HEK293 (cell line): ENCODE results near the gene SNAPC4.

Experiments
- CTCF ChIA-PET: fragments of 350-600 bp; formaldehyde crosslinking; extraction: SDS; loops from one replicate; lab custom pipeline; 2021; ENCODE audit warnings: antibody characterized with exemption; lab: Yijun Ruan, JAX
- POLR2A ChIA-PET: fragments of 300-600 bp; formaldehyde crosslinking; extraction: SDS; loops from one replicate; lab custom pipeline; 2020; ENCODE audit warnings: antibody characterized with exemption, inconsistent platforms; lab: Yijun Ruan, JAX
- H3K27ac ChIP-seq: fragments of 200-500 bp; sonication (Bioruptor generic); 2 replicates; pipeline ENCODE4 v1.5.1; 2014; ENCODE audit warnings: low read depth, low read length, control low read depth, inconsistent platforms; ENCODE audit errors: extremely low read depth
- H3K36me3 ChIP-seq, 2 experiments: fragments of 200-500 bp in 1 of 2; sonication (Bioruptor generic) in 1 of 2; 1 replicate in 1 of 2; 2 replicates in 1 of 2; pipeline ENCODE4 v1.5.1; 2014 to 2017; ENCODE audit warnings: inconsistent platforms in 2 of 2, low read length in 2 of 2; ENCODE audit not compliant: control insufficient read depth in 2 of 2, insufficient read depth in 1 of 2
- H3K4me1 ChIP-seq: fragments of 200-500 bp; sonication (Bioruptor generic); 2 replicates; pipeline ENCODE4 v1.5.1; 2014; ENCODE audit warnings: mild to moderate bottlenecking, low read length, inconsistent platforms; ENCODE audit not compliant: control insufficient read depth, insufficient read depth
- H3K4me3 ChIP-seq: 2 replicates; pipeline ENCODE4 v1.5.1; 2011; ENCODE audit warnings: low read depth, mild to moderate bottlenecking, control low read depth, low read length, moderate library complexity
- H3K9me3 ChIP-seq: fragments of 200-500 bp; sonication (Bioruptor generic); 2 replicates; pipeline ENCODE4 v1.5.1; 2014; ENCODE audit warnings: low read depth, low read length, inconsistent platforms; ENCODE audit not compliant: control insufficient read depth, insufficient read depth
- GLI2 ChIP-seq: fragments of 450-650 bp; formaldehyde crosslinking; IDR thresholded peaks from 2 replicates; pipeline ENCODE4; 2017; ENCODE audit warnings: missing biosample characterization, missing genetic modification characterization, low read depth, borderline replicate concordance
- GLI4 ChIP-seq: fragments of 450-650 bp; formaldehyde crosslinking; IDR thresholded peaks from 2 replicates; pipeline ENCODE4 v1.5.1; 2016; ENCODE audit warnings: missing biosample characterization, missing genetic modification characterization
- HOXA7 ChIP-seq: sonication (generic); formaldehyde crosslinking; IDR thresholded peaks from 2 replicates; pipeline ENCODE4 v1.8.1; 2022; ENCODE audit warnings: missing genetic modification reagents, borderline replicate concordance
- KLF1 ChIP-seq: fragments of 450-650 bp; formaldehyde crosslinking; IDR thresholded peaks from 2 replicates; pipeline ENCODE4 v1.5.1; 2016; ENCODE audit warnings: missing biosample characterization, missing genetic modification characterization
- SCRT1 ChIP-seq: fragments of 450-650 bp; formaldehyde crosslinking; IDR thresholded peaks from 2 replicates; pipeline ENCODE4 v1.5.1; 2016; ENCODE audit warnings: missing biosample characterization, missing genetic modification characterization, borderline replicate concordance
- ZBTB20 ChIP-seq: fragments of 450-650 bp; formaldehyde crosslinking; IDR thresholded peaks from 2 replicates; pipeline ENCODE4 v1.5.1; 2016; ENCODE audit warnings: missing biosample characterization, missing genetic modification characterization
- ZBTB7A ChIP-seq: fragments of 450-650 bp; formaldehyde crosslinking; IDR thresholded peaks from 2 replicates; pipeline ENCODE4 v1.5.1; 2016; ENCODE audit warnings: low read depth, missing biosample characterization, missing genetic modification characterization
- ZFP3 ChIP-seq: fragments of 450-650 bp; formaldehyde crosslinking; IDR thresholded peaks from 2 replicates; pipeline ENCODE4 v1.5.1; 2016; ENCODE audit warnings: low read depth, missing biosample characterization, missing genetic modification characterization
- ZFP41 ChIP-seq: fragments of 450-650 bp; formaldehyde crosslinking; IDR thresholded peaks from 2 replicates; pipeline ENCODE4 v1.5.1; 2016; ENCODE audit warnings: missing biosample characterization, missing genetic modification characterization, borderline replicate concordance
- ZIC2 ChIP-seq: fragments of 450-650 bp; formaldehyde crosslinking; IDR thresholded peaks from 2 replicates; pipeline ENCODE4 v1.5.1; 2016; ENCODE audit warnings: missing biosample characterization, missing genetic modification characterization
- ZNF133 ChIP-seq: fragments of 450-650 bp; formaldehyde crosslinking; IDR thresholded peaks from 2 replicates; pipeline ENCODE4 v1.5.1; 2016; ENCODE audit warnings: missing biosample characterization, missing genetic modification characterization
- ZNF169 ChIP-seq: fragments of 450-650 bp; formaldehyde crosslinking; IDR thresholded peaks from 2 replicates; pipeline ENCODE4 v1.5.1; 2016; ENCODE audit warnings: missing biosample characterization, missing genetic modification characterization
- ZNF248 ChIP-seq: fragments of 450-650 bp; formaldehyde crosslinking; IDR thresholded peaks from 2 replicates; pipeline ENCODE4 v1.5.1; 2017; ENCODE audit warnings: missing biosample characterization, missing genetic modification characterization
- ZNF37A ChIP-seq: fragments of 450-650 bp; IDR thresholded peaks from 2 replicates; pipeline ENCODE4 v1.5.1; 2018; ENCODE audit warnings: missing biosample characterization, missing genetic modification characterization
- ZNF394 ChIP-seq: fragments of 450-650 bp; formaldehyde crosslinking; IDR thresholded peaks from 2 replicates; pipeline ENCODE4 v1.5.1; 2016; ENCODE audit warnings: missing biosample characterization, missing genetic modification characterization, mild to moderate bottlenecking, moderate library complexity, borderline replicate concordance
- ZNF596 ChIP-seq: fragments of 450-650 bp; IDR thresholded peaks from 2 replicates; pipeline ENCODE4 v1.5.0; 2018; ENCODE audit warnings: missing biosample characterization, mild to moderate bottlenecking, missing genetic modification characterization, moderate library complexity
- ZNF600 ChIP-seq: fragments of 450-650 bp; formaldehyde crosslinking; IDR thresholded peaks from 2 replicates; pipeline ENCODE4 v1.5.1; 2016; ENCODE audit warnings: missing biosample characterization, missing genetic modification characterization
- ZNF621 ChIP-seq: fragments of 450-650 bp; formaldehyde crosslinking; IDR thresholded peaks from 2 replicates; pipeline ENCODE4 v1.5.1; 2017; ENCODE audit warnings: missing biosample characterization, missing genetic modification characterization
- TF ChIP-seq, protein P1 (sequence below): fragments of 450-650 bp; formaldehyde crosslinking; IDR thresholded peaks from 2 replicates; pipeline ENCODE4 v1.5.1; 2016; ENCODE audit warnings: missing biosample characterization, missing genetic modification characterization
- TF ChIP-seq, protein P2 (sequence below): fragments of 450-650 bp; formaldehyde crosslinking; IDR thresholded peaks from 2 replicates; pipeline ENCODE4 v1.5.1; 2017; ENCODE audit warnings: missing biosample characterization, missing genetic modification characterization
- TF ChIP-seq, protein P3 (sequence below): fragments of 450-650 bp; formaldehyde crosslinking; IDR thresholded peaks from 2 replicates; pipeline ENCODE4 v1.5.1; 2017; ENCODE audit warnings: missing biosample characterization, missing genetic modification characterization
- TF ChIP-seq, protein P4 (sequence below): fragments of 450-650 bp; formaldehyde crosslinking; IDR thresholded peaks from 2 replicates; pipeline ENCODE4 v1.5.1; 2016; ENCODE audit warnings: missing biosample characterization, missing genetic modification characterization
- TF ChIP-seq, protein P5 (sequence below): fragments of 450-650 bp; IDR thresholded peaks from 2 replicates; pipeline ENCODE4 v1.5.1; 2018; ENCODE audit warnings: missing biosample characterization, mild to moderate bottlenecking, missing genetic modification characterization

Gene SNAPC4

DNA sequence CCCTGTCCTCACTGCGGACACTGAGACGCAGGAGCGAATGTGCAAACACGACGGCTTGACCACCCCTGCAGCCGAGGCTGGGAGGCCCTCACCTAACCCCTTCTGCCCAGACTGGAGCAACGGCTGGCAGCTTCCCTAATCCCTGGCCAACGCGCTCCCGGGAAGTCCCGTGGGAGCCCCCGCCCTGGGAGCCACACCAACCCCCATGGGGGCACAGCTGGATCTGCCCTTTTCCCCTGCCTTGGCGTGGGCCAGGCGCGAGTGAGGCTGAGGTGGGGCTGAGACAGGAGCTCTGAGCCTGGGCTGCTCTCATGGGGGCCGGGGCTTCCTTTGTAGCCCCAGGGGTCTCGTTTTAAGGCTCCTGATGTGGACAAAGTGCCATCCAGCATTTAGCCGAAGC, 31.8 kb downstream of the SNAPC4 start:
- ChIA-PET POLR2A (no interaction called here), CTCF (no interaction called here)
- TF ChIP-seq ZNF133 (tag by site-specific recombination), result no peak
- TF ChIP-seq, protein P1, sequence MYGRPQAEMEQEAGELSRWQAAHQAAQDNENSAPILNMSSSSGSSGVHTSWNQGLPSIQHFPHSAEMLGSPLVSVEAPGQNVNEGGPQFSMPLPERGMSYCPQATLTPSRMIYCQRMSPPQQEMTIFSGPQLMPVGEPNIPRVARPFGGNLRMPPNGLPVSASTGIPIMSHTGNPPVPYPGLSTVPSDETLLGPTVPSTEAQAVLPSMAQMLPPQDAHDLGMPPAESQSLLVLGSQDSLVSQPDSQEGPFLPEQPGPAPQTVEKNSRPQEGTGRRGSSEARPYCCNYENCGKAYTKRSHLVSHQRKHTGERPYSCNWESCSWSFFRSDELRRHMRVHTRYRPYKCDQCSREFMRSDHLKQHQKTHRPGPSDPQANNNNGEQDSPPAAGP (tag by site-specific recombination), result 0 out of 2 replicates have a peak, but pooled peaks have one; percentile 25
- 0 out of 2 replicates have a peak, but pooled peaks have one; percentile 16 for TF ChIP-seq KLF1 (tag by site-specific recombination)
- H3K36me3 ChIP-seq, result no peaks in the 10 kb centered on the region
- no peaks in the 10 kb centered on the region for H3K4me1 ChIP-seq
- H3K27ac ChIP-seq, result no peak overlapping the region
- H3K9me3 ChIP-seq, result no peaks in the 10 kb centered on the region
- no peak overlapping the region for H3K4me3 ChIP-seq

DNA sequence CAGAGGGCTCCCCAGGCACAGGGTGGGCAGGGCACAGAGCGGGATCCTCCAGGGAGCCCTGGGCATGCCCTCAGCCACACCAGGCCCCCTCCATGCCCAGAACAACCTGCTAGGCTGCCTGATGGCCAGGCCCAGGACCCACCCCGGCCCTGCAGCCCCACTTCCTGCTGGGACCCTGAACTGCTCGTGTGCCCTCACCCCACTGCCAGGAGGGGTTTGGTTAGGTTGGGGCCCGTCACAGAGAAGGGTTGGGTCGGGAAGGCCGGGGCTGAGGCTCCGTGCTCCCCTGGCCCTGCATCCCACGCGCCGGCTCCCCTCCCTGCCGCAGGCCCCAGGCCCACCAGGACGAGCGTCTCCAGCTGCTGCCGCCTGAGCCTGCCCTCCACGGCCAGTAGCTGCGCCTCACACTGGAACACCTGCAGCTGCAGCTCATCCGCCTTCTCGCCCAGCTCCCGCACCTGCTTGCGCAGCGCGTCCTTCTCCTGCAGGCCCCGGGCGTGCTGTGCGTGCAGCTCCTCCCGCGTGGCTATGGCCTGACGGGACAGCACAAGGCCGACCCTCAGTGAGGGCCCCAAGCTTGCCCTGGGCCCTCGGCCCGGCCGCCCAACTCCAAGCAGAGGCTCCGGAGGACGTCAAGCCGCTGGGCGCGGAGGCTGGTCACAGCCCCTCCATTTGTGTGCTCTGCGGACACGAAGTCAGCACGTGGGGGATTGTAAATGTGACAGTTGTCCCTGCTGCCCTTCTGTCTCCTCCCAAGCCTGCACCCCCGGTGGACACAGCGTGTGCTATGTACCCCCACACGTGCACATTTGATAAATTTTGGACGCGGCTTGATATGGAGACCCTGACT, 32.4 kb downstream of the SNAPC4 start:
- Histone ChIP-seq H3K4me3 (no peak overlapping the region), H3K9me3 (no peaks in the 10 kb centered on the region), H3K36me3 (no peaks in the 10 kb centered on the region), H3K4me1 (no peaks in the 10 kb centered on the region; the same call in 1 of the 2 replicates), H3K27ac (no peak overlapping the region)
- POLR2A ChIA-PET, result interaction anchor here (0.5 to 1.7 kb wide), 3 partner anchors 10 to 893 kb away, joined by 3 to 5 read pairs (median 3); no protein-coding TSS in a partner anchor
- CTCF ChIA-PET, result interaction anchor here (0.7 to 2.3 kb wide), 3 partner anchors 28 to 55 kb away, joined by 3 to 9 read pairs (median 8); no protein-coding TSS in a partner anchor
- TF ChIP-seq ZFP3 (tag by site-specific recombination), result no peak
- no peak for TF ChIP-seq SCRT1 (tag by site-specific recombination)
- TF ChIP-seq ZFP41 (tag by site-specific recombination), result no peak
- no peak for TF ChIP-seq ZNF37A (tag by site-specific recombination)
- TF ChIP-seq ZNF596, result no peak
- TF ChIP-seq ZNF394 (tag by site-specific recombination), result no peak
- no peak for TF ChIP-seq HOXA7 (CRISPR knock-in tag)
- TF ChIP-seq, protein P2, sequence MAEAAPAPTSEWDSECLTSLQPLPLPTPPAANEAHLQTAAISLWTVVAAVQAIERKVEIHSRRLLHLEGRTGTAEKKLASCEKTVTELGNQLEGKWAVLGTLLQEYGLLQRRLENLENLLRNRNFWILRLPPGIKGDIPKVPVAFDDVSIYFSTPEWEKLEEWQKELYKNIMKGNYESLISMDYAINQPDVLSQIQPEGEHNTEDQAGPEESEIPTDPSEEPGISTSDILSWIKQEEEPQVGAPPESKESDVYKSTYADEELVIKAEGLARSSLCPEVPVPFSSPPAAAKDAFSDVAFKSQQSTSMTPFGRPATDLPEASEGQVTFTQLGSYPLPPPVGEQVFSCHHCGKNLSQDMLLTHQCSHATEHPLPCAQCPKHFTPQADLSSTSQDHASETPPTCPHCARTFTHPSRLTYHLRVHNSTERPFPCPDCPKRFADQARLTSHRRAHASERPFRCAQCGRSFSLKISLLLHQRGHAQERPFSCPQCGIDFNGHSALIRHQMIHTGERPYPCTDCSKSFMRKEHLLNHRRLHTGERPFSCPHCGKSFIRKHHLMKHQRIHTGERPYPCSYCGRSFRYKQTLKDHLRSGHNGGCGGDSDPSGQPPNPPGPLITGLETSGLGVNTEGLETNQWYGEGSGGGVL (tag by site-specific recombination), result no peak
- no peak for TF ChIP-seq ZNF169 (tag by site-specific recombination)
- TF ChIP-seq ZNF600 (tag by site-specific recombination), result no peak
- TF ChIP-seq, protein P3, sequence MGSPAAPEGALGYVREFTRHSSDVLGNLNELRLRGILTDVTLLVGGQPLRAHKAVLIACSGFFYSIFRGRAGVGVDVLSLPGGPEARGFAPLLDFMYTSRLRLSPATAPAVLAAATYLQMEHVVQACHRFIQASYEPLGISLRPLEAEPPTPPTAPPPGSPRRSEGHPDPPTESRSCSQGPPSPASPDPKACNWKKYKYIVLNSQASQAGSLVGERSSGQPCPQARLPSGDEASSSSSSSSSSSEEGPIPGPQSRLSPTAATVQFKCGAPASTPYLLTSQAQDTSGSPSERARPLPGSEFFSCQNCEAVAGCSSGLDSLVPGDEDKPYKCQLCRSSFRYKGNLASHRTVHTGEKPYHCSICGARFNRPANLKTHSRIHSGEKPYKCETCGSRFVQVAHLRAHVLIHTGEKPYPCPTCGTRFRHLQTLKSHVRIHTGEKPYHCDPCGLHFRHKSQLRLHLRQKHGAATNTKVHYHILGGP (tag by site-specific recombination), result no peak
- TF ChIP-seq ZBTB7A (tag by site-specific recombination), result no peak
- no peak for TF ChIP-seq ZNF248 (tag by site-specific recombination)
- TF ChIP-seq ZNF621 (tag by site-specific recombination), result no peak
- no peak for TF ChIP-seq GLI4
- no peak for TF ChIP-seq GLI2 (tag by site-specific recombination)
- TF ChIP-seq ZIC2 (tag by site-specific recombination), result no peak
- TF ChIP-seq, protein P4, sequence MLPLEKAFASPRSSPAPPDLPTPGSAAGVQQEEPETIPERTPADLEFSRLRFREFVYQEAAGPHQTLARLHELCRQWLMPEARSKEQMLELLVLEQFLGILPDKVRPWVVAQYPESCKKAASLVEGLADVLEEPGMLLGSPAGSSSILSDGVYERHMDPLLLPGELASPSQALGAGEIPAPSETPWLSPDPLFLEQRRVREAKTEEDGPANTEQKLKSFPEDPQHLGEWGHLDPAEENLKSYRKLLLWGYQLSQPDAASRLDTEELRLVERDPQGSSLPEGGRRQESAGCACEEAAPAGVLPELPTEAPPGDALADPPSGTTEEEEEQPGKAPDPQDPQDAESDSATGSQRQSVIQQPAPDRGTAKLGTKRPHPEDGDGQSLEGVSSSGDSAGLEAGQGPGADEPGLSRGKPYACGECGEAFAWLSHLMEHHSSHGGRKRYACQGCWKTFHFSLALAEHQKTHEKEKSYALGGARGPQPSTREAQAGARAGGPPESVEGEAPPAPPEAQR (tag by site-specific recombination), result no peak
- no peak for TF ChIP-seq ZBTB20 (tag by site-specific recombination)
- TF ChIP-seq, protein P5, sequence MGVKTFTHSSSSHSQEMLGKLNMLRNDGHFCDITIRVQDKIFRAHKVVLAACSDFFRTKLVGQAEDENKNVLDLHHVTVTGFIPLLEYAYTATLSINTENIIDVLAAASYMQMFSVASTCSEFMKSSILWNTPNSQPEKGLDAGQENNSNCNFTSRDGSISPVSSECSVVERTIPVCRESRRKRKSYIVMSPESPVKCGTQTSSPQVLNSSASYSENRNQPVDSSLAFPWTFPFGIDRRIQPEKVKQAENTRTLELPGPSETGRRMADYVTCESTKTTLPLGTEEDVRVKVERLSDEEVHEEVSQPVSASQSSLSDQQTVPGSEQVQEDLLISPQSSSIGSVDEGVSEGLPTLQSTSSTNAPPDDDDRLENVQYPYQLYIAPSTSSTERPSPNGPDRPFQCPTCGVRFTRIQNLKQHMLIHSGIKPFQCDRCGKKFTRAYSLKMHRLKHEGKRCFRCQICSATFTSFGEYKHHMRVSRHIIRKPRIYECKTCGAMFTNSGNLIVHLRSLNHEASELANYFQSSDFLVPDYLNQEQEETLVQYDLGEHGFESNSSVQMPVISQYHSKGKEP, result no peak
